Measurements from ENCODE around the gene THUMPD3. TPM values are rescaled to one million over a fixed set of nuclear protein-coding genes. Genes with fewer than 3 reads are reported as not detected.

THUMPD3 gene
- total RNA-seq, 1 donor from 2014 or later: 27.4 TPM

GRCh38 chr3:9346141-9346540, 16.7 kb upstream of the THUMPD3 start:
- no peak overlapping the region for H3K4me3 Mint-ChIP-seq (ENCODE audit: unreplicated experiment)
- no peaks in the 10 kb centered on the region for H3K9me3 Mint-ChIP-seq (ENCODE audit: unreplicated experiment)
- TF ChIP-seq, protein P1, sequence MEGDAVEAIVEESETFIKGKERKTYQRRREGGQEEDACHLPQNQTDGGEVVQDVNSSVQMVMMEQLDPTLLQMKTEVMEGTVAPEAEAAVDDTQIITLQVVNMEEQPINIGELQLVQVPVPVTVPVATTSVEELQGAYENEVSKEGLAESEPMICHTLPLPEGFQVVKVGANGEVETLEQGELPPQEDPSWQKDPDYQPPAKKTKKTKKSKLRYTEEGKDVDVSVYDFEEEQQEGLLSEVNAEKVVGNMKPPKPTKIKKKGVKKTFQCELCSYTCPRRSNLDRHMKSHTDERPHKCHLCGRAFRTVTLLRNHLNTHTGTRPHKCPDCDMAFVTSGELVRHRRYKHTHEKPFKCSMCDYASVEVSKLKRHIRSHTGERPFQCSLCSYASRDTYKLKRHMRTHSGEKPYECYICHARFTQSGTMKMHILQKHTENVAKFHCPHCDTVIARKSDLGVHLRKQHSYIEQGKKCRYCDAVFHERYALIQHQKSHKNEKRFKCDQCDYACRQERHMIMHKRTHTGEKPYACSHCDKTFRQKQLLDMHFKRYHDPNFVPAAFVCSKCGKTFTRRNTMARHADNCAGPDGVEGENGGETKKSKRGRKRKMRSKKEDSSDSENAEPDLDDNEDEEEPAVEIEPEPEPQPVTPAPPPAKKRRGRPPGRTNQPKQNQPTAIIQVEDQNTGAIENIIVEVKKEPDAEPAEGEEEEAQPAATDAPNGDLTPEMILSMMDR (IDR thresholded peaks at IDR 0.05; ENCODE audit: unreplicated experiment): no peak
- peaks cover 1% of the 10 kb centered on the region for H3K27me3 Mint-ChIP-seq (ENCODE audit: unreplicated experiment)
- DNase-seq (ENCODE audit: low spot score): no peak
- H3K27ac Mint-ChIP-seq (ENCODE audit: unreplicated experiment): no peak overlapping the region
- peaks cover 3% of the 10 kb centered on the region for H3K4me1 Mint-ChIP-seq (ENCODE audit: unreplicated experiment)
- no peaks in the 10 kb centered on the region for H3K36me3 Mint-ChIP-seq (ENCODE audit: low read depth, unreplicated experiment)

DNA sequence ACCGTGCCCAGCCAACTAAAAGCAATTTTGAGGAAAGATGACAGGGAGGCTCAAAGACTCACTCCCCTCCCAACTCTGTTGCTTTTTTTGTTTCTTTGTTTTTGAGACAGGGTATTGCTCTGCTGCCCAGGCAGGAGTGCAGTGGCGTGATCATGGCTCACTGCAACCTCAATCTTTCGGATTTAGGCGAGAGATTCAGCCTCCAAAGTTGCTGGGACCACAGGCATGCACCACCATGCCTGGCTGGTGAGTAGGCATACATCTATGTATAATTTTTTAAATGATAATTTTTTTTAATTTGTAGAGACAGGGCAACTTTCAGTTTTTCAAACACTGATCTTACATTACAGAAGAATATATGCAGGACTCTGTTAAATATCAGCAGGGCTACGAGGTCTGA, 15.8 kb upstream of the THUMPD3 start:
- no peak for DNase-seq (ENCODE audit: low spot score)
- H3K27me3 Mint-ChIP-seq (ENCODE audit: unreplicated experiment): peaks cover 1% of the 10 kb centered on the region
- no peak overlapping the region for H3K27ac Mint-ChIP-seq (ENCODE audit: unreplicated experiment)
- H3K36me3 Mint-ChIP-seq (ENCODE audit: low read depth, unreplicated experiment): no peaks in the 10 kb centered on the region
- TF ChIP-seq, protein P1 (IDR thresholded peaks at IDR 0.05; ENCODE audit: unreplicated experiment): no peak
- no peak overlapping the region for H3K4me3 Mint-ChIP-seq (ENCODE audit: unreplicated experiment)
- H3K4me1 Mint-ChIP-seq (ENCODE audit: unreplicated experiment): peaks cover 3% of the 10 kb centered on the region
- no peaks in the 10 kb centered on the region for H3K9me3 Mint-ChIP-seq (ENCODE audit: unreplicated experiment)

DNA sequence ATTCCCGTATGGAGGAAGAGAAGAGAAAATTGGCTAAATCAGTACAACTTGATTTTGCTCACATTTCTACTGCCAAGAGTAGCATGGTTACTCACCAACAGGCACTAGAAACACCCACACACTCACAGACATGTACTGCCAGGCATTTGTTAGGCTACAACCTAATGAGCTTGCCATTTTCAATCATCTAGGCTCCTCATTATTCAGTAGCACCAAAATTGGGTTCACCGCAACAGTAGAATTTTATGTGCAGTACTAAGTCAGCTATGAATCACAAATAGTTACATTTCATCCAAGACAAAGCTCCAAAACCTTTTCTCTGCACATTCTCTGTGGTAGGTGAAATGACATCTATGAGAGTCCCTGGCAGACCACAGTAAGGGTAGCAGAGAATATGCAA, 15.0 kb upstream of the THUMPD3 start:
- TF ChIP-seq, protein P1 (IDR thresholded peaks at IDR 0.05; ENCODE audit: unreplicated experiment): no peak
- peaks cover 7% of the 10 kb centered on the region for H3K4me1 Mint-ChIP-seq (ENCODE audit: unreplicated experiment)
- no peaks in the 10 kb centered on the region for H3K9me3 Mint-ChIP-seq (ENCODE audit: unreplicated experiment)
- no peak overlapping the region for H3K4me3 Mint-ChIP-seq (ENCODE audit: unreplicated experiment)
- H3K27me3 Mint-ChIP-seq (ENCODE audit: unreplicated experiment): peaks cover 1% of the 10 kb centered on the region
- DNase-seq (ENCODE audit: low spot score): no peak
- no peaks in the 10 kb centered on the region for H3K36me3 Mint-ChIP-seq (ENCODE audit: low read depth, unreplicated experiment)
- H3K27ac Mint-ChIP-seq (ENCODE audit: unreplicated experiment): no peak overlapping the region

DNA sequence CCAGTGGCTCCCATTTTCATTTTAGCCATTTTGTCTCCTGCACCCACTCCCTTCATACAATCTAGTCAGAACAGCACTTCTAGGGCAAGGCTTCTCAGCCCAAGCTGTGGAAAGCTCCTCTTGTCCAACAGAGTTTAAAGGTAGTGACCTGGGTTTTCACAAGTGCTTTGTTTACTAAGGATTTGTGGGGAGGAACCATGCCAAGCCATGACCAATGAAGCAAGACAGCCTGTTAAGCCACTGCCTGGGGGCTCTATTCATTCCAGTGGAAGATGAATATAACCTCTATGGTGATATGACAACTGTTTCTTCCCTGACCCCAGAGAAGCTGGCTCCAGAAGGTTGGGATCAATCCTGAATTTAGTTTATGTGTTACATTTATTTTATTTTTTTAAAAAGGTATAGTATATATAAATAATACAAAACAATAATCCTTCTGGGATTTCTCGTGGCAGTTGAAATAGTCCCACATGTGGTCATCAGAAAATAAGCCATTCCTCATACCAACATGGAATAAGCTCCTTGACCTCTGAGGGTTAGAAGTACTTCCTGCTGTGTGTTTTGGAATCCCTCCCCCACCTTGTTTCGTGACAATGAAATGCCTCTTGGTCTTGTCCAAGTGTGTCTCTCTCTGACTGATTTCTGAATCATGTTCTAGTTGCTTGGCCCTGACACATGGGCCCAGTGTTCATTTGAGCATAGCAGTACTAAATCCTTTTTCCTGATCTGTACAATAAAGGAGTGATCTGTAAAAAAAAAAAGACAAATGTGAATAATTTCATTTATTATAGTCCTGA, 13.3 kb upstream of the THUMPD3 start:
- TF ChIP-seq, protein P1 (IDR thresholded peaks at IDR 0.05; ENCODE audit: unreplicated experiment): no peak
- Mint-ChIP-seq H3K36me3 (ENCODE audit: low read depth, unreplicated experiment) (no peaks in the 10 kb centered on the region), H3K27me3 (ENCODE audit: unreplicated experiment) (no peaks in the 10 kb centered on the region), H3K4me3 (ENCODE audit: unreplicated experiment) (no peak overlapping the region), H3K27ac (ENCODE audit: unreplicated experiment) (no peak overlapping the region), H3K9me3 (ENCODE audit: unreplicated experiment) (no peaks in the 10 kb centered on the region), H3K4me1 (ENCODE audit: unreplicated experiment) (peaks cover 17% of the 10 kb centered on the region)
- DNase-seq (ENCODE audit: low spot score): no peak

DNA sequence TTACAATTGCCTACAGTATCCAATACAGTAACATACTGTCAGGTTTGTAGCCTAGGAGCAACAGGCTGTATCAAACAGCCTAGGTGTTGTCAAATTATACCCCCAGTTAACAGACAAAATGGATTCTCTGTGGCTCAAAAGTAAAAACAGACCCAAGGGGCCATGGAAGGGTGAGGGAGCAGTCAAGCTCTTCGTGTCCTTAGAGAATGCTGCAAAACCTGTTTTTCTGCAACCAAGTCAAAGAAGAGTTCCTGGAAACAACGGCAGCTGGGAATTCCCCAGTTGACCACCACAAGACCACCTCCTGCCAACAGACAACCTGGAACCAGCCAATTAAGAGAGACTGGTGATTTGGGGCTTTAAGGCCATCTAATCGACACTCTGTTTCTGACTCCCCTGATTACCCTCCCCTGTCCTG, 11.1 kb upstream of the THUMPD3 start:
- Mint-ChIP-seq H3K4me3 (ENCODE audit: unreplicated experiment) (no peak overlapping the region), H3K27me3 (ENCODE audit: unreplicated experiment) (peaks cover 4% of the 10 kb centered on the region), H3K27ac (ENCODE audit: unreplicated experiment) (no peak overlapping the region), H3K9me3 (ENCODE audit: unreplicated experiment) (no peaks in the 10 kb centered on the region), H3K36me3 (ENCODE audit: low read depth, unreplicated experiment) (peaks cover 6% of the 10 kb centered on the region), H3K4me1 (ENCODE audit: unreplicated experiment) (peaks cover 21% of the 10 kb centered on the region)
- TF ChIP-seq, protein P1 (IDR thresholded peaks at IDR 0.05; ENCODE audit: unreplicated experiment): no peak
- no peak for DNase-seq (ENCODE audit: low spot score)

Data from endothelial cell (in vitro differentiated cells).